RPMI7951 (cell line): Measurements from ENCODE around the gene CFAP46. TPM values are rescaled to one million over a fixed set of nuclear protein-coding genes. Genes with fewer than 3 reads are reported as not detected.
A peak's percentile ranks its signal among the peaks of the same experiment; 100 is the strongest.
"Not testable (repeated sequence)": the region's sequence is repeated elsewhere in the genome, so short reads cannot be mapped to it uniquely, and the experiment has no call there.

ENCODE experiments used
- DNase-seq: peaks from one replicate; pipeline ENCODE4 v3.0.0-alpha.2; 2012; ENCODE audit warnings: low read depth
- total RNA-seq: library from RNA; depleted of rRNA; stranded (reverse); fragments of >200 nt; shearing (Covaris generic); gene quantifications from 2 replicates; pipeline ENCODE4 v1.2.3, GENCODE V29; 2014; rRNA removed

The CFAP46 gene
- total RNA-seq, 1 experiment from 2014 or later, result not detected

DNA sequence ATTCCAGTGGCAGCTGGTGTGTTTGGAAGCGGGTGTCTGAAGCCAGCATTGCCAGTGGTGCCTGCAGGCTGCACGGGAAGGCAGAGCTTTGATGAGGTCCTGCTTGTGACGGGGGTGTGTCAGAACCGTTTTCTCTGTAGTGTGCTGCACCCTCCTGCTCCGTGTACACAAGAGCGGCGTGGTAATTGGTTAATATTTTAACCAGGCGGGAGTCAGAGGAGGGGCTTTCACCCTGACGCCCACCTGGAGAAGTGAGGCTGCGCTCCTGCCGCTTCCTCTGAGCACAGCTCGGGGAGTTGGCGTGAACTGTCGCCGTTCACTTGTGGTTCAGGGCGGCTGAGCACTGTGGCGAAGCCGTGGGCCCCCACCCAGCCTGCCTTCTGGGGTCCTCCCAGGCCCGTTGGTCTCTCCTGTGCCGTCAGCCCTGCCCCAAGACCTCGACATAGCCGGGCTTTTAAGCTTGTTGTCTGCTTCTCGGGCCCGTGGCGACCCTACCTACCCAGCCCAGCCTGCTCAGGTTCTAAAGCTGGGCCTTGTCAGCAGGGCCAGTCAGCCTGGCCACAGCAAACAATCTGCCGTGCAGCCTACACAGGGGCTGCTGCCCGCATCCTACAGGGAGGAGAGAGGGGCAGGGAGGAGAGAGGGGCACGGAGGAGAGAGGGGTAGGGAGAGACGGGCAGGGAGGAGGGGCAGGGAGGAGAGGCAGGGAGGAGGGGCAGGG, 168.0 kb downstream of the CFAP46 start:
- no peak for DNase-seq

DNA sequence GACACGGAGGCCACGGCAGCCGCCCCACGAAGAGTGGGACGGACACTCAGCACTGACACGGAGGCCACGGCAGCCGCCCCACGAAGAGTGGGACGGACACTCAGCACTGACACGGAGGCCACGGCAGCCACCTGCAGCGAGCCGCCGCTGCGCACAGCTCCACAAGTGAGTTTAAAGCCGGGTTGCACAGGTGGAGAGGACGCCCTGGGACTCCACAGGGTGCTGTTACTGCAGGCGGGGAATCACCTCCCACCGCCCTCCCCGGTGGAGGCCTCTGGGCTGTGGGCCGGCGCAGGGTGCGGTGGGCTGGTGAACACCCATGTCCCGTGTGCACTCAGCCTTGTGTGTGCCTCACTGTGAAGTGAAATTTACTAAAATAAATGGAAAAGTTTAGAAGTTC, 169.6 kb downstream of the CFAP46 start:
- DNase-seq, result not testable (repeated sequence)

DNA sequence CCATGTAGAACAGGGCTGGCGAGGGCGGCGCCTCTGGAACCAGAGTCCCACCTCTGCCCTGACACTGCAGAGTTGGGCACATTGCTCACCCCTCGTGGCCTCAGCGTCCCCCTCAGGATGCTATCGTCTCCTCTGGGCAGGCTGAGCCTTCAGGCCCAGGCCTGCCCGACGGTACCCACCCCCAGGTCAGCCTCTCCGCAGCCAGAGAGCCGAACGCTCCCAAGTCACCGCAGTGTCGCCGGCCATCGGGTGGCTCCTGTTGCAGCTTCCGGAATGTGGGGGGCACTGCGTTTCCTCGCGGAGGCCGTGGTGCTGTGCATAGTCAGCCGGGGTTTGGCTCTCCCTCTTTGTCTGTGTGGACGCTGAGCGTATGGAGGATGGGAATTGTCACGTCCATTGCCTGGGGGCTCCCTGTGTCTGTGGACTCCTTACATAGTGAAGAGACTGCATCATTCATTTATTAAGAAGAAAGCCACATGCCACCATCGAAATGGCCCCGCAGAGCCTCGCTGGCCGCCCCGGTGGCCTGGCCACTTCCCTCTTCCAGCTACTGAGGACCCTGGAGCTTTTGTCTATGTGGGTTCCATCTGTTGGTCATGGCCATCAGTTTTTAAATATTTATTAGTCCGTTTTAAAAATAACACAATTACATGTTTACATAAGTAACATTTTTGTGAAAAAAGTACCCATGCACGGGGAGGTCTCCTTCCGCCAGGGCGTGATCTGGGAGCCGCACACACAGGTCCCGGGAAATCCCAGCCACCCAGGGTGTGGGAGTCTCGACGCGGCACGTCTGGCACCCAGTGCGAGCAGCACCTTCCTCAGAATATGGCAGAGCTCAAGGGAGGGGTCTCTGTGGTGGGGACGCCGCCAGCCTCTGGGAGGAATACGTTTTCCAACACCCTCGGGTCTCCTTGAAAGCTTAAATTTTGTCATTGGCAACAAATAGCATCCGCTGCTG, 172.0 kb downstream of the CFAP46 start:
- no peak for DNase-seq

DNA sequence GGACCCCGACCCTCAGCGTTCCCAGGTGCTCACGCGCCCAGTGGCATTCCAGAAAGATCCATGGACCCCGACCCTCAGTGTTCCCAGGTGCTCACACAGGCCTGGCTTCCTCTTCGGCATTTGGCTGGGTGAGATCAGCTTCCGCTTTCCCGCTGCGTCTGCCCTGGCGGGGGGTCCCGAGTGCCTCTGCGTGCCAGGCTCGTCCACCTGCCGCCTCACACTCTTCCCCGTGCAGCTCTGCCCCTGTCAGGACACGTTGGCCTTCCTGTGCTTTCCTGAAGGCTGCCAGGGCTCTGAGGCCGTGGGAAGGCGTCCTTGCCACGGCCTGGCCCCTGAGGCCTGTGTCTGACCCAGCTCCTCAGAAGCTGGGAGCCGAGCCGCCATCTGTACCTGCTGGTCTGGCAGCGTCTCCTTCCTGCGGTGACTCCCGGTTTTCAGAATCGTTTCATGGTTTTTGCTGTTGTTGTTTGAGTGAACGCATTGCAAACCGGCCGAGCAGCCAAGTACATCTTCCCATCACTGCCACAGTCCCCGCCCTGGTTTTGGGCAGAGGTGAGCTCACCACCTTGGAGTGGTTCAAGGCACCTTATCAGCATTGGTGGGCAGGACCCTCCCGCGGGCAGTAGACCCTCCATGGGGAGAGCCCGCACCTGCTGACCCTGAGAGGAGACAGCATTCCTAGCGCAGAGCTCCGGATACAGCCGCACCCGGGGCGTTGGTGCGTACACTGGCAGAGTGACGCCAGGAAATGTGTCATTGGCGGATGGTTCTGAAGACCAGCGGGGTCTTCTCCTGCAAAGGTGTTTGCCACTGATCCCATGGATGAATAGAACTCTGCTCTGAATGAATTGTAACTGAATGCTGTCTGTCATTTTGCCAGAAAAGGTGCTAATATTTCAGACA, 173.8 kb downstream of the CFAP46 start:
- DNase-seq, result no peak

DNA sequence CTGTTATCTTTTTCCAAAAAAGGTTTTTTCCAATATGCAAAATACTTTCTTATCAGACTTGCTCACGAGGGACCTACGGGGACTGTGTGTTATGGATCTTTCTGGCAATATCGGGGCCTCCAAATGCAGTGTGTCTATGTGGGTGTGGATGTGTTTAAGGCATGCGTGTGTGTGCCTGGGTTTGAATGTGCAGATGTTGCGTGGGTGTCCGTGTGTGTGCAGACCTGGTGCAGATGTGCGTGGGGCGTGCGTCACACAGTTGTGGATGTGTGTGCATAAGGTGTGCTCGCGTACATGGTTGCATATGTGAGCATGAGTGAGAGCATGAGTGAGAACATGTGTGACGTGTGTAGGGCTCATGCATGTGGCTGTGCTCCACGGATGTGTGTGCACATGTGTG, 176.1 kb downstream of the CFAP46 start:
- no peak for DNase-seq

DNA sequence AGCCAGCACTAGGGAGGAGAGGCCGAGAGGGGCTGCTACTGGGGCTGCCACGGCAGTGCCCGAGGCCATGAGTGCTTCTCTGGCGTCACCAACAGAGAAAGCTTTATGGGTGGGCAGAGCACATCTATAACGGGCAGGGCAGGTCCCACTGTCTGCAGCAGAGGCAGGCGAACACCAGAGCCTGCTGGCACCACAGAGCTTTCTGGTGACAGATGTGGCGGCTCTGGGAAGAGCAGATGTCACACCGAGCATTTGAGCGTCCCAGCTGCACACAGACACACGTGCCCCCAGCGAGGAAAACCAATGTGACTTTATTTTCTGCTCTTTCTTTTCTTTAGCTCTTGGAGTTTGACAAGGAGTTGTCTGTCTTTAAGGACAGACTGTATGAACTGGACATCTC, 176.9 kb downstream of the CFAP46 start:
- no peak for DNase-seq

DNA sequence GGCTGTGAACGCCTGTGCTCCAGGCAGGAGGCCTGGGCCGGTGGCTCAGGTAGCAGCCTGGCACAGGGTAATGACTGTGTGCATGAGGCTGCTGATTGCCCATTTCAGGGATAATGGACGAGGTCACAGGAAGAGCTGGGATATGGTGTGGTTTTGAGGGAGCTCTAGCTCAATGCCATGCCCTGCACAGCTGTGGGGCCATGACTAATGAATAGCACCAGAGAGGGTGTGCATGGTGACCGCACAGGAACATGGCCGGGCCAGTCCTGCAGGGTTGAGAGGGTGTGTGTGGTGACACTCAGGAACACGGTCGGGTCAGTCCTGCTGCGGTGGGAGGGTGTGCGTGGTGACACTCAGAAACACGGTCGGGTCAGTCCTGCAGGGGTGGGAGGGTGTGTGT, 178.3 kb downstream of the CFAP46 start:
- peak; percentile 25 for DNase-seq

DNA sequence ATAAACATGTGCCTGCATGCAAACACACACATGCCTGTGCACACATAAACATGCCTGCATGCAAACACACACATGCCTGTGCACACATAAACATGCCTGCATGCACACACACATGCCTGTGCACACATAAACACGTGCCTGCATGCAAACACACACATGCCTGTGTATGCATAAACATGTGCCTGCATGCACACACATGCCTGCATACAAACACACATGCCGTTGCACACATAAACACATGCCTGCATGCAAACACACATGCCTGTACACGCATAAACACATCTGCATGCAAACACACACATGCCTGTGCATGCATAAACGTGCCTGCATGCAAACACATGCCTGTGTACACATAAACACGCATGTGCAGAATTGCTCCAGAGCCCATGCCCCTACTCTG, 178.8 kb downstream of the CFAP46 start:
- no peak for DNase-seq

DNA sequence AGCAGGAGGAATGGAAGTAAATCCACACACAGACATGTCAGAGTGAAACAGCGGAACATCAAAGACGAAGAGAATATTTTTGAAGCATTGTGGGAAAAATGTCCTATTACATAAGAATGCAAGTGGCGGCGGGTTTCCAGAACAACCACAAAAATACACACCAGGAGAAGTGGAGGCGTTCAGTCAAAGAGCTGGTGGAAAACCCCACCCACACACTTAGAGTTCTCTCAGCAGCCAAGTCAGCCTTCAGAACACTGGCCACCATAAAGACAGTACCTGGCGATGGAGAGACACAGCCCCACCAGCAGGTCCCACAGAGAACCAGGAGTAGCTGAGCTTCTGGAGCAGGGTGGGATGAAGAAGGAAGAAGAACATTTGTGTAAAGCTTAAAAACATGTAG, 180.1 kb downstream of the CFAP46 start:
- no peak for DNase-seq

DNA sequence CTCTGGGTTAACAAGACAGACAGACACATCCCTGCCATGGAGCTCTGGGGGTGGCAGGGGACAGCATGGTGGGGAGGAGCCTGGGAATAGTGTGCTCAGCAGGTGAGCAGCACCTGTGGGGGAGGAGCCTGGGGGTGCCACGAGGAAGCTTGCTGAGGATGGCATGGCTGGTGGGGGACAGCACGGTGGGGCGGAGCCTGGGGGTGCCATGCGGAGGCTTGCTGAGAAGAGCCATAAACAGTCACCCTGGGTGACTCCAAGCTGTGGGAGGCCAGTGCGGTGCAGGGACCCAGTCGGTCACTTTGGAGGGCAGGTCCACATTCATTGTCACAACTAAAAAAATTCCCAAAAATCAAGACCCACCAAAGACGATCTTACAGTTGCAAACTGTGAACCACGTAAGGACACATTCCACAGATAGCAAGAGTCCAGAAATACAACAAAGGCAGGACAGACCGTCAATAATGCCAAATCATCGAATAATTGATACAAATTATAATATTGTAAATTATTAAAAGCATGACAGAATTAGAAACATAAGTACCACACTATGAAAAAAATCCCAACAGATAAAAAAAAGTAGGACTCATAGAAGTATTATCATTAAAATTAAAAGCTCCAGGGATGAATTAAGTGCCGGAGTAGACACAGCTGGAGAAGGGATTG, 180.8 kb downstream of the CFAP46 start:
- no peak for DNase-seq

DNA sequence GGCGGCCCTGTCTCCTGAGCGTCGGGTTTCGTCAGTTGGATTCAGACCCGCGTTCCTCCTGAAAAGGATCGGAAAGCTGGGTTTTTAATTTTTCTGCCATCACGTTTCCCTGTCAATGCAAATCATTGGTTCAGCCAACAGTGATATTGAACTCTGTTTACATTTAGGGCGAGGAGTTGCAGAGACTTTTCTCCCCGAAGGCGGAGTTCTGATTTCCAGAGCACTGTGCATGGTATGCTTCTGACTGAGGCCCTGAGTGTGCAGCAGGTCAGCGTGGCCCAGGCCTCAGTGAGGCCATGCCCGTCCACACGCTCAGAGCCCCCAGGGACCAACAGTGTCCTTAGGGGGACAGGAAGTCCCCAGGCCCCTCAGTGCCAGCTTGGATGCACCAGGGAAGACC, 183.5 kb downstream of the CFAP46 start:
- DNase-seq, result no peak

Other genes starting within 250 kb of the CFAP46 start
- gene NKX6-2, start 156.4 kb downstream of the CFAP46 start, total RNA-seq, result not detected in 2 replicates
- gene ADGRA1, start 145.4 kb upstream of the CFAP46 start, total RNA-seq, result not detected in 2 replicates
- not detected in 2 replicates for gene KNDC1, start 217.6 kb upstream of the CFAP46 start, total RNA-seq